ENCODE results near the gene ACIN1.

Gene ACIN1

GRCh38 chr14:23104591-23105347 is 9.8 kb upstream of the ACIN1 start, which contains the start of gene CIROP:
CIROP (minus strand) TSS chr14:23104989; CDS start chr14:23104920, 69 bp downstream.
- DNase-seq (ENCODE audit: low spot score): no peak

GRCh38 chr14:23104070-23104590 is 9.2 kb upstream of the ACIN1 start:
- no peak for DNase-seq (ENCODE audit: low spot score)

GRCh38 chr14:23103581-23103980 is 8.6 kb upstream of the ACIN1 start:
- DNase-seq (ENCODE audit: low spot score): no peak

GRCh38 chr14:23102801-23103200 is 7.9 kb upstream of the ACIN1 start:
- DNase-seq (ENCODE audit: low spot score): no peak

GRCh38 chr14:23101986-23102625 is 7.2 kb upstream of the ACIN1 start:
- DNase-seq (ENCODE audit: low spot score): no peak

GRCh38 chr14:23101213-23101970 is 6.5 kb upstream of the ACIN1 start:
- DNase-seq (ENCODE audit: low spot score): no peak

GRCh38 chr14:23099212-23099861 is 4.4 kb upstream of the ACIN1 start:
- DNase-seq (ENCODE audit: low spot score): no peak

- no peak for DNase-seq (ENCODE audit: low spot score)
Observed at GRCh38 chr14:23097786-23098185, 2.9 kb upstream of the ACIN1 start.

- DNase-seq (ENCODE audit: low spot score): peak; percentile 100
Observed at GRCh38 chr14:23095196-23096108, 516 bp upstream of the ACIN1 start, which contains the start of gene C14orf119. C14orf119 (plus strand) TSS chr14:23095505; CDS start chr14:23097659, 2,154 bp downstream.

GRCh38 chr14:23093991-23094665 is 808 bp downstream of the ACIN1 start:
- no peak for DNase-seq (ENCODE audit: low spot score)

- DNase-seq (ENCODE audit: low spot score): no peak
Observed at GRCh38 chr14:23093526-23093925, 1.4 kb downstream of the ACIN1 start.

GRCh38 chr14:23093104-23093503 is 1.8 kb downstream of the ACIN1 start:
- no peak for DNase-seq (ENCODE audit: low spot score)

- DNase-seq (ENCODE audit: low spot score): no peak
Observed at GRCh38 chr14:23091294-23092225, 3.4 kb downstream of the ACIN1 start.

- no peak for DNase-seq (ENCODE audit: low spot score)
Observed at GRCh38 chr14:23090254-23090636, 4.7 kb downstream of the ACIN1 start.

GRCh38 chr14:23089498-23090253 is 5.3 kb downstream of the ACIN1 start:
- DNase-seq (ENCODE audit: low spot score): no peak

- no peak for DNase-seq (ENCODE audit: low spot score)
Observed at GRCh38 chr14:23086565-23086964, 8.4 kb downstream of the ACIN1 start.

GRCh38 chr14:23085458-23085857 is 9.5 kb downstream of the ACIN1 start:
- DNase-seq (ENCODE audit: low spot score): no peak

- no peak for DNase-seq (ENCODE audit: low spot score)
Observed at GRCh38 chr14:23080474-23080873, 14.5 kb downstream of the ACIN1 start.

Measured in COLO829 (cell line).